GM19468 (cell line): ENCODE data around the gene RALGAPA2.

Source experiments
- ATAC-seq: cut with Tn5 transposase; IDR thresholded peaks from one replicate; pipeline ENCODE4 v1.9.1; 2021; ENCODE audit warnings: mild to moderate bottlenecking, moderate library complexity, moderate number of reproducible peaks; ENCODE audit not compliant: unreplicated experiment; ENCODE audit errors: extremely low read depth

The RALGAPA2 gene

DNA sequence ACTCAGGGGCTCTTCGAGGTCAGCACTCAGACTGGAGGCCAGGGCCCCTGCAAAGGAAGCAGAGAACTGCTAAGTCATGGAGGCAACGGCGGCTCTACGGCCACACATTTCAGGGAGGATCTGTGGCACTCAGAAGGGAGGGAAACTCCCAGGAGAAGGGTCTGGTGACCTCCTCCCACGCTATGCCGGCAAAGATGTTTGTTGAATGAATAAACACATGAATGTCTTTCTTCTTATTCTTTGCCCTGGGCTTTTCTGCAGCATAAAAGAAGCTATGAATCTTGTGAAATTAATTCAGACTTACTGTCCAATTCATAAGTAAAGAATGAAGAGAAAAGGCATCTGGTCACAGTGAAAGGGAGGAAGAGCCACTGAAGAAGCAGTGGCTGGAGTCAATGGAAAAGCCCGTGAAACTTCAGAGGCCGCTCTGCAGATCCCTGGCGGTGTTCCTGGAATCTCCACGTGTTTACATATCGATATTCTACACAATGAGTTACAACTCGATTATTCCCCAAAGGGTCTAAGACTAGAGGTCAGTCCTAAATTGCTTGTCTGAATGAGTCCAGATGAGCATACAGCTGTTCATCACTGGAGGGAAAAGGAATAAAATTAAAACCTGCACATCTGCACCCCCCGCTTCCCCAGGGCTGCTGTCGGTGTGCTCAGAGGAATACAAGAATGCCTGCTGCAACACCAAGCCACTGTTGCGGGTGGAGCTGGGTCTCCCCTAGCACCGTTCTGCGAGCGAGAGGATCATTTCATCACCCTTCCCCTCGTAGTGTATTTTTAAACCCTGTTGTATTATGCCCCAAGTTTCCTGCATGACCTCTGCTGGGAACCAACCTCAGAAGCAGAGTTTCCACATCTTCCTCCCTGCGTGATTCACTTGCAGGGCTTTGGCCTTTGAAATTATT lies 319.0 kb downstream of the RALGAPA2 start:
- ATAC-seq: no peak

GRCh38 chr20:20391766-20392165 lies 320.7 kb downstream of the RALGAPA2 start:
- no peak for ATAC-seq

DNA sequence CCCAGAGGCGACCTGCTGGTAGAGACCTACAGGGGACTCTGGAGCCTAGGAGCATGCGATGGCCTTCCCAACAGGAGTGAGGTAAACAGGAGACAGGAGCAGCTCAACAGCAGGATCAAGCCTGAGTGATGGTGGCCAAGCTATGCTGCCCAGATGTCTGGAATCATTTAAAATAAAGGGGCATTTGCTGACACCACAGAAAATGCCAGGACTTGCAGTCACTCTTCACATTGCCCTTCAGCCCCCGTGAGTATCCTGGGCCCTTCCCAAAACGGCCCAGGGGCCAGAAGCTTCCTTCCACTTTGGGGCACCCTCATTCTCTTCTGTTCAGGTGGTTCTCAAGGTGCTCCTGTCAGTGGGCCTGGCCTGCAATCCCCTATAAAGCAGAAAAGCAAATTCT lies 321.3 kb downstream of the RALGAPA2 start:
- ATAC-seq: no peak

DNA sequence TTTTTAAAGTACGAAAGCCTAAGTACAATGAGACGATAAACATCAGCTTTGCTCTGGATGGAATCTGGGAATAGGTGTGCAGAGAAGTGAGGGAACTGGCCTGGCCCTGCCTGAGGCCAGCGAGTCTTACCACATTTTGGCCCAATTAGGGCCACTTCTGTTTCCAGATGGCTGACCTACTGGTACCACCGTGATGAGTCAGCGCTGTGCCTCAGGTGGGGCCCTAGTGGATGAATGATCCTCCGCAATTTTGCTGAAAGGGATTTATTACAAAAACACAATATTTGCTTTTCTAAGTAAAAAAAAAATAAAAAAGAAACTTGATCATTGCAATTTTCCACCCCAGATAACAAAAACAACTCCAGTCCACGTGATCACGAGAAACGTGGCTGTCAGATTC lies 322.1 kb downstream of the RALGAPA2 start:
- no peak for ATAC-seq

DNA sequence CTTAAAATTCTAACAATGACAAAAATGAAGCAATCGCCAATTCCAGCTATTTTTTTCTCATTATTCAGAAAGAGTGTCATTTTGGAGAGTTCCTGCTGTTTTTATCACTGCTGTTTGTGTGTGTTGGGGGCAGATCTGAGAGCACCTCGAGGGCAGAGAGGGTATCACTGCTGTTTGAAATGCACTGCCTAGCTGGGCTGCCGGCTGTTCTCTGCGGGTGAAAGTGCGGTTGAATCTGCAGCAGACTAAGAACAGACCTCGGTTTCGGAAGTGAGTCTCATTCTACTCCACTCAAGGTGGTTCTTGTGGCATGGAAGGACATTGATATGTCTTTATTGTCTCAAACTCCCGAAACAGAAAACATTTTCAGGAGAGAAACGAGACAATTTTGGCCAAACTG lies 326.3 kb downstream of the RALGAPA2 start:
- no peak for ATAC-seq

DNA sequence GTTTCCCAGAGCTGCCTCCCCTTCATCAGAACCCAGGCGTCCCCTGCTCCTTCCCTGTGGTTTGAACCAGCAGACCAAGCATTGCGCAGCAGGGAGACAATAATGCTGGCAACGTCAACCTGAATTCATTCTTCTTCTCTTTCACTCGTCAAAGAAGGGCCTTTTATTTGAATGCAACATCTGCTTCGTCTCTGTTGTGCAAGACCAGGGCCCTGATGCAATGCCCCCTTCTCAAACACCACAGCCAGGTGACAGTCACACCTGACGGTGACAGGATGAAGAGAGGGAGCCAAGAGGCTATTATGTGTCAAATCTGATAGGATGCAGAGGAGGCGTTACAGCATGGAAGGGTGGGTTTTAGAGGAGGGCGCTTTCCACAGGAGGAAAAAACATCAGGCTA lies 336.6 kb downstream of the RALGAPA2 start:
- no peak for ATAC-seq

DNA sequence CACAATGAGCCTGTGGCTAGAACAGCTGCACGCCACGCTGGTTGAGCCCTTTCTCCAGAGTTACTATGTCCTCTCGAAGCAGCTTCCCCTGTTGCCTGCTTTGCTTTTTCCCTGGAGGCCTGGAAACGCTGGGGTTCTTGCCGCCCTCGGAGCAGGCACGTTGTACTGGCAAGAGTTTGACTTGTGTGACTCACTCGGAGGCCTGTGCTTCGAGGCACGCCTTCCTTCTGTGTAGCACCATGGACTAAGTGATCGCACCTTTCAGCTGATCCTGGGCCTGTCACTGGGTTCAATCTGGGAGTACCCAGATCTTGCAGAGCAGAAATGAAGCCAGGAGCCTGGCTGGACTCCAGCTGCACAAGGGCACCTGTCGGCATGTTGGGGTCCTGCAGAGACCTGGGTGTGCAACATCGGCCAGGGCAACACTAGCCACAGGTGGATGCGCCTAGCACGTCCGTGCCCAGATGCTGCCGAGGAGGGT lies 339.3 kb downstream of the RALGAPA2 start:
- ATAC-seq: no peak

DNA sequence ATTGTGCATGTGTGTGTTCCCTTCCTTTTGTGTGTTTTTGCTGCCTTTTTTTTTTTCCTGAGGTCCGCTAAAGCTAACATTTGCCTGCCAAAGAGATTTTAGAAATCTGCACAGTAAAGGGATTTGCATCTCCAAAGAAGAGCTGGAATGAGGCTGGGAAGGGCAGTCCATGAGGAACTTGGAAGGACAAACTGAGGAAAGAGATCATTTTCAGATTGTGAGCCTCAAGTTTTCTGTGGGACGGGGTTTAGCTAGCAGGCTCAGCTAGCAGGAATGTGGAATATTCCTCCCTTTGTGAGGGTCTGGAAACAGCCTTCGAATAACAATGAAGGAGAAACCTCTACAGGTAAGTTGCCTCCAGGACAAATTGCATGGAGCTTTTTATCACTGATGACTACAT lies 340.8 kb downstream of the RALGAPA2 start:
- no peak for ATAC-seq

- ATAC-seq: no peak
Measured at GRCh38 chr20:20371083-20371482, 341.4 kb downstream of the RALGAPA2 start.

DNA sequence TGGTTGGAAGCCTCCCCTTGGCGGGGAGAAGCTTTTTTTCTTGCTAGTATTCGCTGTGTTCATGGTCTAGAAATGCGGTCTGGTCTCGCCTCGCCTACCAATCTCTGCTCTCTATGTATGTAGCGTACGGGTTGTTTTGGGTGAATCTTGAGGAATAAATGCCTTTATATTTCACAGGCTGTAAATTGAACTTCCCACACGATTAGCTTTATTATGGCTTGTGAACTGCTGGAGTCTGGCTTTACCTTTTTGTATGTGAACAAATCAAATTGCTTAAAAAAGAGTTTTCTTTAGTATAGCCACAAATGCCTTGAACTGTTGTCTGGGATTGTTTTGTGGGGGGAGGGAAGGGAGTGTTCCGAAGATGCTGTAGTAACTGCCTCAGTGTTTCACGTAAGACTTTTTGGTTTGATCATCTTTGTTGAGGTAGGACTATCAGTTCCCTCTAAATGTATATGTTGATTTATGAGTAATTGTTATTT lies 342.3 kb downstream of the RALGAPA2 start:
- ATAC-seq: no peak

DNA sequence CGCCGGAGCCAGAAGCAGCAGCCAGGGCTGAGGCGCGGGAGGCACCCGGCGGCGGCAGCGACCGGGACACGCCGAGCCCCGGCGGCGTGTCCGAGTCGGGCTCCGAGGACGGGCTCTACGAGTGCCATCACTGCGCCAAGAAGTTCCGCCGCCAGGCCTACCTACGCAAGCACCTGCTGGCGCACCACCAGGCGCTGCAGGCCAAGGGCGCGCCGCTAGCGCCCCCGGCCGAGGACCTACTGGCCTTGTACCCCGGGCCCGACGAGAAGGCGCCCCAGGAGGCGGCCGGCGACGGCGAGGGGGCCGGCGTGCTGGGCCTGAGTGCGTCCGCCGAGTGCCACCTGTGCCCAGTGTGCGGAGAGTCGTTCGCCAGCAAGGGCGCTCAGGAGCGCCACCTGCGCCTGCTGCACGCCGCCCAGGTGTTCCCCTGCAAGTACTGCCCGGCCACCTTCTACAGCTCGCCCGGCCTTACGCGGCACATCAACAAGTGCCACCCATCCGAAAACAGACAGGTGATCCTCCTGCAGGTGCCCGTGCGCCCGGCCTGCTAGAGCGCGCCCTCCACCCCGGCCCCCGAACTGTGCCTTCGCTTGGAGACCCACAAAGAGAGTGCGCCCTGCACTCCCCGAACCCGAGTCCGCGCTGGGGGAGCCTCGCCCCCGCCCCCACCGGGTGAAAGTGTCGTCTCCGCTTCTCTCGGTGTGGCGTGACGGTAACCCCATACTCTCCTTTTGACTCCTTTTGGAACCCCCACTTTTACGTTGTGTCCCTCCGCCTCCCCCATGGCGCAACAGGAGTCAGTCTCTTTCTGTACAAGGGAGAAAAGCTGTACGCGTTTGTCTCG lies 343.0 kb downstream of the RALGAPA2 start:
- ATAC-seq: no peak

GRCh38 chr20:20368418-20369249 lies 343.8 kb downstream of the RALGAPA2 start:
- ATAC-seq: no peak

DNA sequence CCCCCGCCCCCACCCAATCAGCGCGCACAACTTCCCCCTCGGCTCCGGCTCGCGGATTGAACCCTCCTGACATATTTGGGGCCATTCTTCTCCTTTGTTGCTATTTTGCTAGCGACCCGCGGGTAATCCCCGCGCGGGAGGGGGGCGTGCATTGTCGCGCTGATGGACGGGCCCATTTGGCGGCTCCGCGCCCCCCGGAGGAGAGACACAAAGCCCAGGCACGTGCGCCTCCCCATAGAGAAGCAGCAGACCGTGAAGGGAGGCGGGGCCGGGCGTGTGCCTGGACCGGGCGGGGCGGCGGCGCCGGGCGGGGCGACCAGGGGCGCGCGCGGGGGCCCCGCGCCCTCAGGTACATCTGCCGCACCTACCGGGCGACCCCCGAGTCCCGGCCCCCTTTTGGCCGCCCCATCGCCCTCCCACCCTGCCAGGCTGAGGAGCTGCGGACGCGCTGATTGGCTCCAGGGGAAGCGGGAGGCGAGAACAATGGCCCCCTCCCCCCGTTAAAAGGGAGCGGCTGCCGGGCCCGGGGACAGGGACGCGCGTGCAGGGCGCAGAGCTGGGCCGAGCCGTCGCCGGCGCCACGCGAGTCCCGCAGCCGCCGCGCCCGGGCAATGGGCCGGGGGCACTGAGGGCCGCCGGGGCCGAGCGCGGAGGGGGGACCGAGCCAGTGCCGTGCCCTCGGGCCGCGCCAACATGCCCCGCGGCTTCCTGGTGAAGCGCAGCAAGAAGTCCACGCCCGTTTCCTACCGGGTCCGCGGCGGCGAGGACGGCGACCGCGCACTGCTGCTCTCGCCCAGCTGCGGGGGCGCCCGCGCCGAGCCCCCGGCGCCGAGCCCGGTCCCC lies 344.6 kb downstream of the RALGAPA2 start, which contains the start of gene INSM1:
Gene INSM1 (plus strand): TSS at position 530 of the 843 bp plus-strand sequence. CDS start 164 bp downstream, at position 694.
- ATAC-seq: no peak

DNA sequence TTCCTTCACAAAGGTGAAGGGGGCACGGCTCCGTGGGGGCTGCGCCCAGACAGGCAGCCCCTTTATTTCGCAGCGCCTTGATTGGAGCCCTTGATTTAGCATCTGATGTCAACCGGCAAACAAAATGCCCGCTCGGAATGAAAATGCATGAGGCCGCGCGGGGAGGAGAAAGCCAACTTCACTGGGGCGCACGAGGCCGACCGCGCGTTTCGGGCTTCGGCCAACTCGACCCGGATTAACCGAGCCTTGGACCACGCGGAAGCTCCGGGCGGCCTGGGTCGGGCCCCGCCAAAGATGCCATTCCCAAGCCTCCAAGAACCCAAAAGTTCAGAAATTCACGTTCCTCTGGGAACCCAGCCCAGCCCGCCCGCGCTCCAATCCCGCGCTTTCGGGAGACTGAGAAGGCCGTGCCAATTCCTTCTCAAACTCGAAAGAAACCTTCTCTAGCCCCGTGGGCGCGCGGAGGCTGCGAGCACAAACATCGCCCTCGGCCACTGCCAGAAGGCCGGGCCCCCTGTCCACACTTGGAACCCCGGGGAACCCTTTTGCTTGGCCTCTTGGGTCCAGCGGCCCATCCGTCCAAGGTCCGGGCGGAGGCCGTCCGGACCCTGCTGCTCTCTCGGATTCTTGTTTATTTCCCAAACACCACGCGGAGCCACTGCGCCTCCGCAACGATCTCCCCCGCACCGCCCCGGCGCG lies 345.4 kb downstream of the RALGAPA2 start:
- no peak for ATAC-seq

GRCh38 chr20:20366551-20366875 lies 345.9 kb downstream of the RALGAPA2 start:
- ATAC-seq: no peak

DNA sequence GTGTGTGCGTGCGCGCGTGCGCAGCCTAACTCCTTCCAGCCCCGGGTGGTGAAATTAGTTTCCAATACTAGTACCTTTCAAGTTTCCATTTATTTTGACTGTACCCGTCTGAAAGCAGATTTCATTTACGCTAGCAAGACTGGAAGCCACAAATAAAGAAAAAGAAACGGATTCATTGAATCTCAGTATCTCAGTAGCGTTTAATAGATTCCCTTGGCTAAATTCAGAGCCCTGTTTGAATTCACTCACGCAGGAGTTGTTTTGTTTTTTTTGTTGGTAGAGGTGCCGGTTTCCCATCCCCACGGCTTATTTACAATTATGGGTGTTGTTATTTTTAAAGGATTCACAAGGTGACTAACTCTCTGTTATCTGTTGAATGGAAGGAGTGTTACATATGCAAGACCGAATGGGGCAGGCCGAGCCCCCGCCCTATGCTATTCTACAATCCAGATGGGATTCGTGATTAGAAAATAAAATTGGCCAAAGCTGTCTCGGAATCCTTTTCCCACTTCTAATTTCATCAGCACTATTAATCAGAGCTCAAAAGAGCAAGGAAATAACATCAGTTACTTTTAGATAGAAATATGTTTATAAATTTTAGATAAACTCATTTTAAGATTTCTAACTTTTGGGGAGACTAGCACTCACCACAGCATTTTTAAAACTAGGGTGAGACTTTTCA lies 346.8 kb downstream of the RALGAPA2 start:
- ATAC-seq: no peak

- no peak for ATAC-seq
Measured at GRCh38 chr20:20364593-20365479, 347.6 kb downstream of the RALGAPA2 start.
